Activated T-cell treated with anti-CD3 and anti-CD28 coated beads, Interleukin-2, amount 50 U/mL, for 72 hours (primary cell): ENCODE measurements around the gene ARMC12. TPM values are rescaled to one million over a fixed set of nuclear protein-coding genes. Genes with fewer than 3 reads are reported as not detected.

ENCODE experiments used
- ATAC-seq, 2 donors: fragments of 150-1000 bp; cut with Tn5 transposase; replicated peaks in 1 of 2; 2 replicates each; pipeline ENCODE4 v1.10.0; 2021; ENCODE audit warnings: moderate library complexity in 2 of 2, mild to moderate bottlenecking in 1 of 2
- DNase-seq, 2 donors: peaks; one replicate each; pipeline ENCODE4 v3.0.0; 2021 to 2022; ENCODE audit warnings: mixed read lengths in 1 of 2
- H3K27ac Mint-ChIP-seq: one replicate; pipeline ENCODE4 v1.8.0; 2022; ENCODE audit warnings: mild to moderate bottlenecking, moderate library complexity, mixed read lengths
- H3K27me3 Mint-ChIP-seq: one replicate; pipeline ENCODE4 v1.8.0; 2022; ENCODE audit warnings: low read depth, mixed read lengths
- H3K36me3 Mint-ChIP-seq, 2 donors: one replicate each; pipeline ENCODE4 v1.8.0; 2022; ENCODE audit warnings: mixed read lengths in 2 of 2, mild to moderate bottlenecking in 1 of 2; ENCODE audit not compliant: insufficient read depth in 2 of 2
- H3K4me1 Mint-ChIP-seq: one replicate; pipeline ENCODE4 v1.8.0; 2022; ENCODE audit warnings: low read depth, mixed read lengths
- H3K4me3 Mint-ChIP-seq, 2 donors: one replicate each; pipeline ENCODE4 v1.8.0; 2022; ENCODE audit warnings: mild to moderate bottlenecking in 2 of 2, mixed read lengths in 2 of 2, moderate library complexity in 2 of 2
- H3K9me3 Mint-ChIP-seq, 2 donors: one replicate each; pipeline ENCODE4 v1.8.0; 2022; ENCODE audit warnings: mixed read lengths in 2 of 2
- total RNA-seq, 2 donors: library from RNA; stranded (reverse); gene quantifications; one replicate each; pipeline ENCODE4 v1.2.3, GENCODE V29; 2022

Gene ARMC12
- total RNA-seq, 2 donors from 2014 or later, result 4.5 to 5.2 TPM

- H3K4me1 Mint-ChIP-seq, result no peaks in the 10 kb centered on the region
- ATAC-seq, result no peak
- no peaks in the 10 kb centered on the region for H3K36me3 Mint-ChIP-seq
- H3K4me3 Mint-ChIP-seq, result no peak overlapping the region
- no peak overlapping the region for H3K27ac Mint-ChIP-seq
- no peaks in the 10 kb centered on the region for H3K9me3 Mint-ChIP-seq
- DNase-seq, result no peak
- peaks cover 19% of the 10 kb centered on the region for H3K27me3 Mint-ChIP-seq
Observed at GRCh38 chr6:35794536-35795452, 58.0 kb downstream of the ARMC12 start.

- H3K27me3 Mint-ChIP-seq, result peaks cover 13% of the 10 kb centered on the region
- no peak overlapping the region for H3K27ac Mint-ChIP-seq
- no peaks in the 10 kb centered on the region for H3K36me3 Mint-ChIP-seq
Observed at GRCh38 chr6:35795453-35796071, 58.7 kb downstream of the ARMC12 start.

GRCh38 chr6:35796236-35796635 lies 59.4 kb downstream of the ARMC12 start:
- Mint-ChIP-seq H3K9me3 (no peaks in the 10 kb centered on the region), H3K27me3 (peaks cover 8% of the 10 kb centered on the region), H3K27ac (no peak overlapping the region), H3K4me1 (no peaks in the 10 kb centered on the region), H3K4me3 (no peak overlapping the region), H3K36me3 (no peaks in the 10 kb centered on the region)
- DNase-seq (no peak), ATAC-seq (no peak)

More at GRCh38 chr6:35795453-35796071, 58.7 kb downstream of the ARMC12 start:
- Mint-ChIP-seq H3K4me3 (no peak overlapping the region), H3K4me1 (no peaks in the 10 kb centered on the region), H3K9me3 (no peaks in the 10 kb centered on the region)
- ATAC-seq (peak in 1 of 2 donors; percentile 13), DNase-seq (no peak)

GRCh38 chr6:35797837-35798526 lies 61.1 kb downstream of the ARMC12 start:
- Mint-ChIP-seq H3K4me3 (no peak overlapping the region), H3K27ac (no peak overlapping the region), H3K9me3 (no peaks in the 10 kb centered on the region), H3K27me3 (peaks cover 8% of the 10 kb centered on the region), H3K36me3 (no peaks in the 10 kb centered on the region), H3K4me1 (no peaks in the 10 kb centered on the region)
- ATAC-seq (no peak), DNase-seq (no peak)

Other genes starting within 250 kb of the ARMC12 start
- gene TEAD3, start 240.0 kb upstream of the ARMC12 start, total RNA-seq, result 1 to 10 TPM; 1.7 to 1.9 TPM
- not detected for gene TULP1, start 224.1 kb upstream of the ARMC12 start, total RNA-seq
- gene FKBP5, start 48.1 kb upstream of the ARMC12 start, total RNA-seq, result 100 to 1,000 TPM; 106 to 120 TPM
- gene CLPSL2, start 39.6 kb downstream of the ARMC12 start, total RNA-seq, result not detected
- not detected for gene CLPSL1, start 44.0 kb downstream of the ARMC12 start, total RNA-seq
- gene CLPS, start 60.3 kb downstream of the ARMC12 start, total RNA-seq, result not detected
- not detected for gene LHFPL5, start 68.3 kb downstream of the ARMC12 start, total RNA-seq
- gene SRPK1, start 184.1 kb downstream of the ARMC12 start, total RNA-seq, result 10 to 100 TPM; 98.3 to 99.7 TPM